ENCODE data around the gene NCKIPSD.
A peak's percentile ranks its signal among the peaks of the same experiment; 100 is the strongest.

The NCKIPSD gene

GRCh38 chr3:48635222-48636021 is 50.3 kb downstream of the NCKIPSD start, which contains the start of gene SLC26A6:
SLC26A6 (minus strand) TSS chr3:48635461; CDS start chr3:48635393, 68 bp downstream.
- H3K4me3 ChIP-seq (ENCODE audit: low read depth in 1 of 2, low read length in 2 of 2), result peak within 1 kb of the TSS; percentile 62 to 92
- DNase-seq (peak; percentile 96), ATAC-seq (ENCODE audit: insufficient read depth, low read depth) (peak; percentile 96)
- peaks cover 34% of the 10 kb centered on the region for H3K36me3 ChIP-seq (ENCODE audit: insufficient read depth, low read length)
- H4K20me1 ChIP-seq (ENCODE audit: insufficient read depth, low read length), result peaks cover 16% of the 10 kb centered on the region; the same call in 1 of the 2 replicates
- peak within 1 kb of the TSS; percentile 83 for H3K27ac ChIP-seq (ENCODE audit: low read length)
- peaks cover 9% of the 10 kb centered on the region; the same call in 1 of the 2 replicates for H3K79me2 ChIP-seq (ENCODE audit: insufficient read depth, low read length)
- TF ChIP-seq CTCF (IDR thresholded peaks at IDR 0.05; ENCODE audit: borderline replicate concordance, extremely low read depth, low read length, poor library complexity, severe bottlenecking) (peak; percentile 63), EZH2 (IDR thresholded peaks at IDR 0.05; ENCODE audit: borderline replicate concordance, low read depth, low read length, severe bottlenecking) (no peak)
- peak within 1 kb of the TSS; percentile 99 for H3K4me2 ChIP-seq (ENCODE audit: insufficient read depth, low read length)
- H3K9ac ChIP-seq (ENCODE audit: low read depth, low read length), result peak within 1 kb of the TSS; percentile 72
- no peaks in the 10 kb centered on the region for H3K9me3 ChIP-seq (ENCODE audit: insufficient read depth, low read length, severe bottlenecking)
- peaks cover 27% of the 10 kb centered on the region for H3K4me1 ChIP-seq (ENCODE audit: insufficient read depth, low read length)
- H2AFZ ChIP-seq (ENCODE audit: low read depth, low read length), result peak within 1 kb of the TSS; percentile 95
- H3K27me3 ChIP-seq (ENCODE audit: insufficient read depth, low read length, poor library complexity), result no peaks in the 10 kb centered on the region

- Histone ChIP-seq H2AFZ (ENCODE audit: low read depth, low read length) (peak overlapping the region; percentile 95), H3K4me1 (ENCODE audit: insufficient read depth, low read length) (peaks cover 27% of the 10 kb centered on the region), H3K9me3 (ENCODE audit: insufficient read depth, low read length, severe bottlenecking) (no peaks in the 10 kb centered on the region), H3K36me3 (ENCODE audit: insufficient read depth, low read length) (peaks cover 41% of the 10 kb centered on the region), H3K9ac (ENCODE audit: low read depth, low read length) (peak overlapping the region; percentile 72), H3K79me2 (ENCODE audit: insufficient read depth, low read length) (peaks cover 9% of the 10 kb centered on the region; the same call in 1 of the 2 replicates), H3K4me2 (ENCODE audit: insufficient read depth, low read length) (peak overlapping the region; percentile 99), H3K4me3 (ENCODE audit: low read depth in 1 of 2, low read length in 2 of 2) (peak overlapping the region; percentile 62 to 92), H4K20me1 (ENCODE audit: insufficient read depth, low read length) (peaks cover 16% of the 10 kb centered on the region; the same call in 1 of the 2 replicates), H3K27ac (ENCODE audit: low read length) (peak overlapping the region; percentile 44), H3K27me3 (ENCODE audit: insufficient read depth, low read length, poor library complexity) (no peaks in the 10 kb centered on the region)
- ATAC-seq (ENCODE audit: insufficient read depth, low read depth) (peak; percentile 29), DNase-seq (peak; percentile 67)
- TF ChIP-seq CTCF (IDR thresholded peaks at IDR 0.05; ENCODE audit: borderline replicate concordance, extremely low read depth, low read length, poor library complexity, severe bottlenecking), result no peak
- no peak for TF ChIP-seq EZH2 (IDR thresholded peaks at IDR 0.05; ENCODE audit: borderline replicate concordance, low read depth, low read length, severe bottlenecking)
Observed at GRCh38 chr3:48634661-48635221, 51.0 kb downstream of the NCKIPSD start.

GRCh38 chr3:48633743-48634142 is 52.0 kb downstream of the NCKIPSD start:
- Histone ChIP-seq H3K4me2 (ENCODE audit: insufficient read depth, low read length) (peak overlapping the region; percentile 99), H4K20me1 (ENCODE audit: insufficient read depth, low read length) (peaks cover 16% of the 10 kb centered on the region; the same call in 1 of the 2 replicates), H2AFZ (ENCODE audit: low read depth, low read length) (no peak overlapping the region), H3K9ac (ENCODE audit: low read depth, low read length) (peak overlapping the region; percentile 72; the same call in 1 of the 2 replicates), H3K27me3 (ENCODE audit: insufficient read depth, low read length, poor library complexity) (no peaks in the 10 kb centered on the region), H3K4me1 (ENCODE audit: insufficient read depth, low read length) (peaks cover 27% of the 10 kb centered on the region), H3K27ac (ENCODE audit: low read length) (no peak overlapping the region; the same call in 1 of the 2 replicates), H3K36me3 (ENCODE audit: insufficient read depth, low read length) (peaks cover 38% of the 10 kb centered on the region), H3K4me3 (ENCODE audit: low read depth in 1 of 2, low read length in 2 of 2) (peak overlapping the region in 1 of 2 experiments; percentile 92; a peak in 2 of 4 replicates), H3K9me3 (ENCODE audit: insufficient read depth, low read length, severe bottlenecking) (no peaks in the 10 kb centered on the region), H3K79me2 (ENCODE audit: insufficient read depth, low read length) (peaks cover 9% of the 10 kb centered on the region; the same call in 1 of the 2 replicates)
- TF ChIP-seq CTCF (IDR thresholded peaks at IDR 0.05; ENCODE audit: borderline replicate concordance, extremely low read depth, low read length, poor library complexity, severe bottlenecking) (no peak), EZH2 (IDR thresholded peaks at IDR 0.05; ENCODE audit: borderline replicate concordance, low read depth, low read length, severe bottlenecking) (no peak)
- DNase-seq, result no peak
- ATAC-seq (ENCODE audit: insufficient read depth, low read depth), result no peak
